Keratinocyte (primary cell): ENCODE measurements around the gene PCMTD2.

Experiments
- CTCF ChIP-seq, 3 experiments: IDR thresholded peaks in 1 of 3; conservative IDR thresholded peaks in 1 of 3; optimal IDR thresholded peaks in 1 of 3; 2 replicates in 2 of 3; 3 replicates in 1 of 3; pipeline versions ENCODE3 to v1.5.1; 2011; ENCODE audit warnings: low read length in 3 of 3, mild to moderate bottlenecking in 3 of 3, moderate library complexity in 2 of 3, control low read depth in 1 of 3, inconsistent platforms in 1 of 3; ENCODE audit not compliant: insufficient read depth in 2 of 3; ENCODE audit errors: extremely low read depth in 1 of 3
- EZH2 ChIP-seq: IDR thresholded peaks from one replicate; pipeline ENCODE4 v1.6.1; 2012; ENCODE audit warnings: inconsistent platforms, mild to moderate bottlenecking, low read length, moderate library complexity

DNA sequence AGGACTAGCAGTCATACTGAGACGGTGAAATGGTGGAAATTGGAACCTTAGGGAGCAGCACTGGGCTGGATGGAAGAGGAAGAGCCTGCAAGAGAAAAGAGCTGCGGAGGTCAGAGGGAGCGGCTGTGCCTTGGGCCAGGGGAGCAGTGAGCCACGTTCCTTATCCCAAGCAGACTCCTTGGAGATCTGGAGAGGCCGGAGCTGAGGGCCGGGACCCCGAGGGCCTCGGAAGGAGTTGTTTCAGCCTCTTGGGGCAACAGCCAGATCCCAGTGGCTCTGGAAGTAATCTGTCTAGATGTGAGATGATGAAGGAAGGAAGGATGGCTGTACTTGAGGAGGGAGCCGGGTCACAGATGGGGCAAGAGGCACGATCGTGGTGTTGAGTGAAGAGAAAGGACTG, 16.1 kb downstream of the PCMTD2 start:
- TF ChIP-seq CTCF (optimal IDR thresholded peaks at IDR 0.05 in 1 of 3, IDR thresholded peaks at IDR 0.05 in 1 of 3, conservative IDR thresholded peaks at IDR 0.05 in 1 of 3; ENCODE audit: extremely low read depth in 1 of 3, insufficient read depth in 2 of 3, low read length in 3 of 3) (no peak), EZH2 (no peak)
